Thoracic aorta (tissue), 2 donors: ENCODE data around the gene MBNL1. TPM values are rescaled to one million over a fixed set of nuclear protein-coding genes. Genes with fewer than 3 reads are reported as not detected.
A peak's percentile ranks its signal among the peaks of the same experiment; 100 is the strongest.
"Not testable (repeated sequence)": the region's sequence is repeated elsewhere in the genome, so short reads cannot be mapped to it uniquely, and the experiment has no call there.

Source experiments
- ATAC-seq: fragments of 150-250 bp; one replicate; pipeline ENCODE4 v1.8.0; 2017; ENCODE audit warnings: low read depth; ENCODE audit not compliant: insufficient number of reproducible peaks, low FRiP score
- DNase-seq: peaks from one replicate; pipeline ENCODE4 v3.0.0-alpha.2; 2020; ENCODE audit warnings: low spot score
- H3K27ac ChIP-seq, 2 donors: fragments of 200-600 bp; sonication (generic); 1 replicate in 1 of 2; 2 replicates in 1 of 2; pipeline ENCODE4 v1.5.1; 2016; ENCODE audit warnings: mild to moderate bottlenecking in 2 of 2, moderate library complexity in 2 of 2
- H3K27me3 ChIP-seq: fragments of 200-600 bp; sonication (generic); replicated peaks from 2 replicates; pipeline ENCODE4 v1.6.0; 2016; ENCODE audit warnings: mild to moderate bottlenecking; ENCODE audit not compliant: insufficient read depth
- H3K36me3 ChIP-seq: fragments of 200-600 bp; sonication (generic); one replicate; pipeline ENCODE4 v1.5.1; 2016
- H3K4me1 ChIP-seq, 2 donors: fragments of 200-600 bp; sonication (generic); 1 replicate in 1 of 2; 2 replicates in 1 of 2; pipeline versions ENCODE4 v1.5.1 to v1.6.0; 2016; ENCODE audit warnings: low read depth in 2 of 2, mild to moderate bottlenecking in 1 of 2; ENCODE audit not compliant: control insufficient read depth in 1 of 2
- H3K4me3 ChIP-seq: fragments of 200-600 bp; sonication (generic); 2 replicates; pipeline ENCODE4 v1.5.1; 2016; ENCODE audit warnings: mild to moderate bottlenecking
- H3K9me3 ChIP-seq: fragments of 200-600 bp; sonication (generic); 2 replicates; pipeline ENCODE4 v1.5.1; 2016
- CTCF ChIP-seq: fragments of 200-600 bp; sonication (generic); IDR thresholded peaks from one replicate; pipeline ENCODE4 v1.5.1; 2019; ENCODE audit warnings: antibody characterized with exemption
- total RNA-seq, 2 donors: library from RNA; depleted of rRNA; stranded (reverse); fragments of >200 nt; gene quantifications; one replicate each; pipeline versions ENCODE4 v1.1.0 to v1.2.3, GENCODE V29; 2016

The MBNL1 gene
- total RNA-seq, 2 donors from 2014 or later, result 783 to 1,062 TPM

GRCh38 chr3:152396867-152397266, 128.1 kb downstream of the MBNL1 start:
- no peaks in the 10 kb centered on the region for H3K27me3 ChIP-seq
- peaks cover 74 to 98% of the 10 kb centered on the region in 2 donors for H3K4me1 ChIP-seq
- H3K4me3 ChIP-seq, result no peak overlapping the region
- ATAC-seq (no peak), DNase-seq (no peak)
- no peaks in the 10 kb centered on the region for H3K9me3 ChIP-seq
- peak overlapping the region; percentile 58 to 71 for H3K27ac ChIP-seq
- TF ChIP-seq CTCF, result no peak
- no peaks in the 10 kb centered on the region for H3K36me3 ChIP-seq

GRCh38 chr3:152397348-152397747, 128.6 kb downstream of the MBNL1 start:
- Histone ChIP-seq H3K4me1 (peaks cover 73 to 98% of the 10 kb centered on the region in 2 donors), H3K27ac (peak overlapping the region; percentile 58 to 71)
- H3K27me3 ChIP-seq, H3K9me3 ChIP-seq, ATAC-seq, H3K4me3 ChIP-seq, DNase-seq, H3K36me3 ChIP-seq: not testable (repeated sequence)

GRCh38 chr3:152398495-152398894, 129.8 kb downstream of the MBNL1 start:
- no peaks in the 10 kb centered on the region for H3K9me3 ChIP-seq
- no peaks in the 10 kb centered on the region for H3K36me3 ChIP-seq
- peak overlapping the region; percentile 71 to 83 for H3K27ac ChIP-seq
- no peak overlapping the region for H3K4me3 ChIP-seq
- no peaks in the 10 kb centered on the region for H3K27me3 ChIP-seq
- peaks cover 80 to 98% of the 10 kb centered on the region in 2 donors for H3K4me1 ChIP-seq
- ATAC-seq (no peak), DNase-seq (no peak)
- no peak for TF ChIP-seq CTCF

GRCh38 chr3:152399374-152399773, 130.6 kb downstream of the MBNL1 start:
- H3K9me3 ChIP-seq, result no peaks in the 10 kb centered on the region
- H3K4me1 ChIP-seq, result peaks cover 78 to 98% of the 10 kb centered on the region in 2 donors
- H3K27me3 ChIP-seq, result no peaks in the 10 kb centered on the region
- H3K27ac ChIP-seq, result peak overlapping the region; percentile 71 to 83
- H3K36me3 ChIP-seq, result no peaks in the 10 kb centered on the region
- ATAC-seq (peak; percentile 18), DNase-seq (no peak)
- TF ChIP-seq CTCF, result no peak
- H3K4me3 ChIP-seq, result no peak overlapping the region

GRCh38 chr3:152400887-152401286, 132.2 kb downstream of the MBNL1 start:
- DNase-seq (no peak), ATAC-seq (no peak)
- H3K27ac ChIP-seq, result peak overlapping the region; percentile 71 to 83
- no peaks in the 10 kb centered on the region for H3K36me3 ChIP-seq
- no peaks in the 10 kb centered on the region for H3K9me3 ChIP-seq
- H3K4me3 ChIP-seq, result no peak overlapping the region
- TF ChIP-seq CTCF, result no peak
- H3K4me1 ChIP-seq, result peaks cover 80 to 96% of the 10 kb centered on the region in 2 donors
- H3K27me3 ChIP-seq, result no peaks in the 10 kb centered on the region
